Kidney epithelial cell (primary cell): Measurements from ENCODE around the gene AGBL1. TPM values are rescaled to one million over a fixed set of nuclear protein-coding genes. Genes with fewer than 3 reads are reported as not detected.
A peak's percentile ranks its signal among the peaks of the same experiment; 100 is the strongest.

Experiments used
- DNase-seq: peaks from one replicate; pipeline ENCODE4 v3.0.0-alpha.2; 2010; ENCODE audit warnings: low read depth
- H3K27me3 ChIP-seq: 2 replicates; pipeline ENCODE4 v1.6.0; 2011; ENCODE audit warnings: low read length; ENCODE audit not compliant: control insufficient read depth, insufficient read depth
- H3K36me3 ChIP-seq: 2 replicates; pipeline ENCODE4 v1.5.1; 2011; ENCODE audit warnings: low read length; ENCODE audit not compliant: control insufficient read depth, insufficient read depth
- H3K4me3 ChIP-seq: 2 replicates; pipeline ENCODE4 v1.5.1; 2011; ENCODE audit warnings: low read depth, mild to moderate bottlenecking, control low read depth, low read length
- total RNA-seq: library from RNA; depleted of rRNA; stranded (reverse); fragments of >200 nt; gene quantifications from 2 replicates; pipeline ENCODE4 v1.2.3, GENCODE V29; 2015
- TF ChIP-seq, protein P1 (sequence below): IDR thresholded peaks from 2 replicates; pipeline ENCODE4 v1.5.1; 2011; ENCODE audit warnings: mild to moderate bottlenecking, moderate library complexity, low read length, control low read depth, inconsistent platforms; ENCODE audit not compliant: insufficient read depth, poor library complexity, severe bottlenecking

Gene AGBL1
- total RNA-seq, 1 donor from 2014 or later, result not detected

DNA sequence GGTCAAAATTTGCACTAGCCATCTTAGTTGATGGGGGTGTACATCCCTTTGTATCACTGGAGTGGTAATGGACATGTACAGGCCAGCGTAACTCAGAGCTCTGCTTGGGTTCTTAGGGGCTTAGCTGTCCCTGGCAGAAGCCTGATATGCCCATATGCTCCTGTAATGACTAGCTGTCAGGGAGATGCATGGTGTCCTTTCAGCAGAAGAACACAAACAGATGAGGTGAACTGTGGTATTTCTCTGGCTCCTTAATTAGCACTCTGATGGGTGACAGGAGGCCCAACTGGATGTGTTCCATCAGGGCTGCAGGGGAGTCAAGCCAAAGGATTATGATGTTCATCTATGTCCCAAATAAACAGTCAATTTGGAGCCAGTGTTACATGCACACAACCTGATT, 774.5 kb downstream of the AGBL1 start:
- Histone ChIP-seq H3K36me3 (no peaks in the 10 kb centered on the region), H3K27me3 (no peaks in the 10 kb centered on the region), H3K4me3 (no peak overlapping the region)
- DNase-seq, result no peak
- TF ChIP-seq, protein P1, sequence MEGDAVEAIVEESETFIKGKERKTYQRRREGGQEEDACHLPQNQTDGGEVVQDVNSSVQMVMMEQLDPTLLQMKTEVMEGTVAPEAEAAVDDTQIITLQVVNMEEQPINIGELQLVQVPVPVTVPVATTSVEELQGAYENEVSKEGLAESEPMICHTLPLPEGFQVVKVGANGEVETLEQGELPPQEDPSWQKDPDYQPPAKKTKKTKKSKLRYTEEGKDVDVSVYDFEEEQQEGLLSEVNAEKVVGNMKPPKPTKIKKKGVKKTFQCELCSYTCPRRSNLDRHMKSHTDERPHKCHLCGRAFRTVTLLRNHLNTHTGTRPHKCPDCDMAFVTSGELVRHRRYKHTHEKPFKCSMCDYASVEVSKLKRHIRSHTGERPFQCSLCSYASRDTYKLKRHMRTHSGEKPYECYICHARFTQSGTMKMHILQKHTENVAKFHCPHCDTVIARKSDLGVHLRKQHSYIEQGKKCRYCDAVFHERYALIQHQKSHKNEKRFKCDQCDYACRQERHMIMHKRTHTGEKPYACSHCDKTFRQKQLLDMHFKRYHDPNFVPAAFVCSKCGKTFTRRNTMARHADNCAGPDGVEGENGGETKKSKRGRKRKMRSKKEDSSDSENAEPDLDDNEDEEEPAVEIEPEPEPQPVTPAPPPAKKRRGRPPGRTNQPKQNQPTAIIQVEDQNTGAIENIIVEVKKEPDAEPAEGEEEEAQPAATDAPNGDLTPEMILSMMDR, result no peak

DNA sequence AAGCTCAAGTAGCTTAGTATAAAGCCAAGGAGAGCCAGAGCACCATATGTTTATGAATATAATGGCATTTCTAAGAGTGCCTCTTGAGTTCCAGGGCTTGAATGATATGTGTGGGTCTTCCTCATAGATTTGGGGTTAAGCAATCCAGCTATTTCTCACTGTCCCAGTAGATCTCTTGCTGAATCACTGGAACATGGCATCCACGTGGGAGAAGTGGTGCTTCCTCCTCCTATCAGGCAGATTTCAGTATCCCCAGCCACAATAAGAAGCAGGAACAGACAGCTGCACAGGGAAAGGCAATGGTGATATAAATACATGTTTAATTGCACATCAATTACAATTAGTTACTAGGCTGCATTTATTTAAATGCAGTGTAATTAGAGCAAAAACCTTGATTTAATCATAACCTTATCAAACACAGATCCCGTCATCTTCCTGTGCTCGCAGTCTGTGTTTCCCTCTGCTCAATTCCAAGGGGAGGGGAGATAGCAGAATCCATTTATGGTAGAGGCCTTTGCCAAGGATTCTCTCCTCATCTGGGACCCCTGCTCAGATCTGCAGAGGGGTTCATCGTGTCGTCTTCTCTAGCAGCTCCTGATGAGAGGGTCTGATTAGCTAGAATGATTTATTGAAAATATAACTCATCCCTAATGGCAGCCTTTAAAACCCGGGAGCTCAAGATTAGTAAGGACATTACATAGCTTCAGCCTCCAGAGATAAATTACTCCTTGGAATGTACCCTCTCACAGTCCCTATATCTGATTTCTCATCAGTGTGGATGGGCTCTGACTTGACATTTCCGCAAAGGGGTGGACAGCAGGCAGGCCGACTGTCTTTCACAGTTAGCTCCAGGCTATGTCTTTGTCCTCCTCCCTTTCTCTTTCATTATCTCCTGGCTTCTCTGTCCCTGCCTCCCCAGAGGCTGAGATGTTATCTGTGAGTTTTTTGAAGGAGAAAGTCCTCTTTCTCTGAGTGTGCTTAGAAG, 775.9 kb downstream of the AGBL1 start:
- TF ChIP-seq, protein P1, result no peak

DNA sequence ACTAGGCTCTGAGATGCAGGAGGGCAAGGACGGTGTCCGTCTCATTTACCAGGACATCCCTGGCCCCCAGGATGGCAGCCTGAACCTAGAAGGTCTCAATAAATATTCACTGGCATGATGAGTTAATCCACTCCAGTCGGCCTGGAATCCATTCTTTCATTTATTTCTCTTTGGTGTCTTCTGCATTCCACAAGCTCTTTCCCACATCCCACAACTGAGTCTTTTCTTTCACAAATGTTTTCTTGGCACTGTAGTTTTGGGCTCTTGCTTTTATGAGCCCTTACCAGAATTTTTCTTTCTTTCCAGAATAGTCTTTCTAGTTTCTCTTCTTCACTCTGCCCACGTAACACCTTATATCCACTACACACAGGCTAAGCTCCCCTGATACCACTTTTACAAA, 778.0 kb downstream of the AGBL1 start:
- no peaks in the 10 kb centered on the region for H3K27me3 ChIP-seq
- TF ChIP-seq, protein P1, result no peak
- no peak overlapping the region for H3K4me3 ChIP-seq
- H3K36me3 ChIP-seq, result no peaks in the 10 kb centered on the region
- DNase-seq, result no peak

More for the DNA sequence above, 775.9 kb downstream of the AGBL1 start:
- no peak for DNase-seq
- Histone ChIP-seq H3K4me3 (no peak overlapping the region), H3K36me3 (no peaks in the 10 kb centered on the region), H3K27me3 (no peaks in the 10 kb centered on the region)

DNA sequence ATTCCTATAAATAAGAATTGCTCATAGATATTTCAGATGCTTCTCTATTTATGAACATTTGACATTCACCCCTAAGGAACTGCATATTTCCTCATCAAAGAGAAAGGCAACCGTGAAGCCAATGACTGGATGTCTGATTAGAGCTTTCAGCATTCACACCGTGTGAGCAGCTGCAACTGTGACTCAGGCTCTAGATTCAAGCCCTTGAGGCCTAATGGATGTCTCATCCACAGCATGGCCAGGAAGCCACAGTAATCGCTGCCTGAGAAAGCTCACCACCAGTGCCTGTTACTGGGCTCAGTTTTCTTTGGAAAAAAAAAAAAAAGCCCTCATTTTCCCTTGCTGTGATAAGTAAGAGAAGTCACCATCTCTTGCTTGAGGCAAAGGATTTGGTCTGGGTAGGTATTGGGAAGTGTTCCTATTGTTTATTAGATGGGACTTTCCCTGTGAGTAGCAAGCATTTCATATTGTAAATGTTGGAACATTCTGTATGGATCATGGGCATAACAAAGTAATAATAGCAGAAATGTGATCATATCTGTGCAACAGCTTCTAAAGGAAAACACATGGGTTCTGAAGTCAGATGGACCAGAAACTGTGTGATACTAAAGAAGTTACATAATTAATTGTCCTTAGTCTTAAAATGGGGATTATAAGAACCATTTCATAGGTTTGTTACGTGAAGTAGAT, 783.7 kb downstream of the AGBL1 start:
- peak; percentile 32 for DNase-seq
- TF ChIP-seq, protein P1, result no peak
- Histone ChIP-seq H3K36me3 (no peaks in the 10 kb centered on the region), H3K4me3 (no peak overlapping the region), H3K27me3 (no peaks in the 10 kb centered on the region)

DNA sequence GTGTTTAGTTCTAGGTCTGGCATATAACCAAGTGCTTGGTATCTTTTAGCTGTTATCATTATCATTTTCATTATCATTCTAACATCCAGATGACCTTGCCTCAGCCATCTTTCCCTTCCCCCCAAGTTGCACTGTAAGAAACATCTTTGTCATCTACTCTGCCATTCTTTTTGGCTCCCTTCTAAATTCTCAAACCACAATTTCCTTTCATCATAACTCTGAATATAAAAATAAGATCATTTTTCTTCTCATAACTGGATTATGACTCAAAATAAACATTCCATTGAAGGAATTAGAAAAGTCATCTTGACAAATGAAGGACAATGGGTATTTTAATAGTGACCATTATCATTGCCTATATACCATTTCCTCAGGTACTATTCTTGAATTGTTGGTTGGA, 786.2 kb downstream of the AGBL1 start:
- DNase-seq, result no peak
- Histone ChIP-seq H3K4me3 (no peak overlapping the region), H3K27me3 (no peaks in the 10 kb centered on the region), H3K36me3 (no peaks in the 10 kb centered on the region)
- TF ChIP-seq, protein P1, result no peak
